HG02840 (cell line): ENCODE data around the gene RIPK1.
"Not testable (repeated sequence)": the region's sequence is repeated elsewhere in the genome, so short reads cannot be mapped to it uniquely, and the experiment has no call there.

Experiments
- ATAC-seq: cut with Tn5 transposase; IDR thresholded peaks from one replicate; pipeline ENCODE4 v1.9.1; 2021; ENCODE audit warnings: mild to moderate bottlenecking, moderate library complexity, moderate number of reproducible peaks; ENCODE audit not compliant: unreplicated experiment, low FRiP score

RIPK1 gene

GRCh38 chr6:3045369-3045768 is 22.9 kb upstream of the RIPK1 start:
- no peak for ATAC-seq

GRCh38 chr6:3045777-3046176 is 22.5 kb upstream of the RIPK1 start:
- no peak for ATAC-seq

DNA sequence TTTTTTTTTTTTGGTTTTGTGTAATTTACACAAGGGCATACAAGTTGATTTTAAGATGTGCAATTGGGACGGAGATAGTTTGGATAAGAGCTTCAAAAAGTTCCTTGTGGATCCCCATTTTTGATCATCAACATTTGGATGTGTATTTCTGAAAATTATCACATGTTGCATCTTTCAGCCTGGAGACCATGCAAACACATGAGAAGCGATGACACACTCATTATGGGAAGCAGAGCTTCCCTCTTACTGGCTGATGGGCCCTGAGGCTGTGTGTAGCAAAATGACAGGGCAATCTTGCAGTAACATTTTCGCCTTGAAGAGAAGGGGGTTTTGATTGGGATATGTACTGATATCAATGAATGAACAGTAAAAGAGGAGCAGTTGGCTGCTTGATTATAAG is 22.0 kb upstream of the RIPK1 start:
- ATAC-seq, result no peak

- ATAC-seq, result not testable (repeated sequence)
These were observed 20.3 kb upstream of the RIPK1 start for GRCh38 chr6:3048009-3048408.

GRCh38 chr6:3052481-3053230 is 15.6 kb upstream of the RIPK1 start:
- no peak for ATAC-seq

DNA sequence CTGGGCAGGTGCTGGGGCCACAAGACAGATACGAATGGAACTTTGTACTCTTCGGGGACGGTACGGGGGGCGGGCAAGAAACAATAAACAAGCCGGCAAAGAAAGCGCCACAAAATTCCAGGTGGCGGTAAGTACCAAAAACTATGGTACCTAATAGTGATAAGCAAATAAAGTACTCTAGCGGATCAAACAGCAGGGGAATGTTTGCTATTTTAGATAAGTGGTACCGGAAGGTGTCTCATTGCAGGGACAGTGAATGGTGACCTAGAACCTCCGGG is 15.1 kb upstream of the RIPK1 start:
- no peak for ATAC-seq

DNA sequence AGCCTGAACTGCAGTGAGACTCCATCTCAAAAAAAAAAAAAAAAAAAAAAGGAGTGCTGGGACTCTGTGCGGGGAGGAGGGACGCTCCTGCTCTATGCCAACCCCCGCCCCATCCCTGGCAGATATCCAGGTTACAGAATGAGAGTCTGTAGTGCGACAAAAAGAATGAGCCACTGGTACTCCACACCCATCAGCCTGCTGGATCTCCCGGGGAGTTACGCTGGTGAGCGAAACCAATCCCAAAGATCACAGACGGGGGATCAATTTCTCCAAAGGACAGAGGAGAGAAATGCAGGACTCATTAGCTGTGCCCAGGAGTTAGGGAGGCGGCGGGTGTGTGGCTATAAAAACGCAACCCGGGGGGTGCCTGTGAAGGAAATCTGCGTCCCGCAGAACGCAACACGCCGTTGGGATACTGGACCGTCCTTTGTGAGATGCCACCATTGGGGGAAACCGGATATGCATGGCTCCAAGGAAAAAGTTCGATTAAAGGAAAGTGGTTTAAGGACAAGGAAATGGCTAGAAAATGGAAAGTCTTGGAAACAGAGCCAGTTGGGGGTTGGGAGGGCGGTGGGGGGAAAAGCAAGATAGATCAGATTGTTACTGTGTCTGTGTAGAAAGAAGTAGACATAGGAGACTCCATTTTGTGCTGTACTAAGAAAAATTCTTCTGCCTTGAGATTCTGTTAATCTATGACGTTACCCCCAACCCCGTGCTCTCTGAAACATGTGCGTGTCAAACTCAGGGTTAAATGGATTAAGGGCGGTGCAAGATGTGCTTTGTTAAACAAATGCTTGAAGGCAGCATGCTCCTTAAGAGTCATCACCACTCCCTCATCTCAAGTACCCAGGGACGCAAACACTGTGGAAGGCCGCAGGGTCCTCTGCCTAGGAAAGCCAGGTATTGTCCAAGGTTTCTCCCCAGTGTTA is 13.8 kb upstream of the RIPK1 start:
- not testable (repeated sequence) for ATAC-seq

- ATAC-seq, result not testable (repeated sequence)
These were observed 13.2 kb upstream of the RIPK1 start for GRCh38 chr6:3055158-3055499.

- ATAC-seq, result no peak
These were observed 11.1 kb upstream of the RIPK1 start for GRCh38 chr6:3057063-3057770.

- no peak for ATAC-seq
These were observed 9.3 kb upstream of the RIPK1 start for GRCh38 chr6:3058957-3059356.

DNA sequence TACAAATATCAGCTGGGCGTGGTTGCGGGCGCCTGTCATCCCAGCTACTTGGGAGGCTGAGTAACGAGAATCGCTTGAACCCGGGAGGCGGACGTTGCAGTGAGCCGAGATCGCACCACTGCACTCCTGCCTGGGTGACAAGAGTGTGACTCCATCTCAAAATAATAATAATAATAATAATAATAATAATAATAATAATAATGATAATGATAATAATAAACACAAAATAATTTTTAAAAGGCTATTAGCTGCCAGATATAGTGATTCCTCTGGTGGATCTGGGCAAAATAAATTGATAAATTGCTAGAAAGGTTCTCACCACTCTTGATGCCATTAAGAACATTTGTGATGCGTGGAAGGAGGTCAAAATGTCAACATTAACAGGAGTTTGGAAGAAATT is 8.2 kb upstream of the RIPK1 start:
- ATAC-seq, result not testable (repeated sequence)

DNA sequence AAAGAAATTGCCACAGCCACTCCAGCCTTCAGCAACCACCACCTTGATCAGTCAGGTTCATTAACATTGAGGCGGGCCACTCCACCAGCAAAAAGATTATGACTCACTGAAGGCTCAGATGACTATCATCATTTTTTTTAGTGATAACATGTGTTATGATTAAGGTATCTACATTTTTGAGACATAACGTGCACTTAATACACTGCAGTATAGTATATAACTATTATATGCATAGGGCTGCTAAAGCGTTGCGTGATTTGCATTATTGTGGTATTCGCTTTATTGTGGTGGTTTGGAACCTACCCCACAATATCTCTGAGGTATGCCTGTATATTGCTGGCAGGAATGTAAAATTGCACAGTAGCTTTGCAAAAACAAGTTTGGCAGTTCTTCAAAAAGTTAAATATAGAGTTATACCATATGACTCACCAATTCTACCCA is 6.8 kb upstream of the RIPK1 start:
- ATAC-seq, result no peak

- not testable (repeated sequence) for ATAC-seq
These were observed 5.0 kb upstream of the RIPK1 start for GRCh38 chr6:3063340-3063732.

DNA sequence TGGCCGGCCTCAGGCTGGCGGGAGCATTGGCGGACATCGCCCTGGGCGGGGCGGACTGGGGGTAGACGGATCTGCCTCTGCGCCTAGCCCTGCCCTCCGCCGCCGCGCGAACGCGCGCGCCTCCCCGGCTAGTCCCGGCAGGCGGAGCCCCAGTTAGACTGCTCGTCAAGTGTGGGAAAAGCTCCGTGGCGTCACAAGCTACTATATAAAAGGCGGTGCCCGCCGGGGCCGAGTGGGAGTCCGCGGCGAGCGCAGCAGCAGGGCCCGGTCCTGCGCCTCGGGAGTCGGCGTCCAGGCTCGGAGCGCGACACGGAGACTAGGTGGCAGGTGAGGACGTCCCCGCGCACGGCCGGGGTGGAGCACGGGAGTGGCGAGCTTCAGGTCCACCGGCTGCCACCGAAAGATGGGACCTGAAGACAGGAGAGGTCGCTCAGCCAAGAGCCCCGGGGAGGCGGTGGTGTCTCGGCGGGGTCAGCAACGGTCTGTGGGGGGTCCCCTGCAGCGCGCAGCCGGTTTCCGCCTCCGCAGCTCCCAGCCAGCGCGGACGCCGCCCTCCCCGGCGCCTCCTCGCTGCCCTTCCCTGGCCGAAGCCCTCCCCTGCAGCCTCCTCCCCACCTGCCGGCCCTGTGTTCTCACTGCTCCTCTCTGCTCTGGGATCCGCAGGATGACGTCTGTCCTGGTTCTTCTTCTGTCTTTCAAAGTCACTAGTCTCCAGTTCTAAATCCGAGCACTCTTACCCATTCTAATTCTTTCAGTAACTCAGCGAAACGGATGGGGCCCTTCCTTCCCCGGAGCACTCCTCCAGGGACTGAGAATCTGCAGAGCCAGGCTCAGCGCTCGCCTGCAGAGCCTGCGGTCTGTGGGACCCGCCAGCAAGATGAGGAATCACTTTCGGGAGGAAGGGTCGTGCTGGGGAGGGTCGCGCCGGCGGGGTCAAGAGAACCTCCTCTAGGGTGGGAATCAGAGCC is 4.3 kb upstream of the RIPK1 start:
- peak; percentile 61 for ATAC-seq

- ATAC-seq, result no peak
These were observed 3.3 kb downstream of the RIPK1 start for GRCh38 chr6:3071568-3071967.

DNA sequence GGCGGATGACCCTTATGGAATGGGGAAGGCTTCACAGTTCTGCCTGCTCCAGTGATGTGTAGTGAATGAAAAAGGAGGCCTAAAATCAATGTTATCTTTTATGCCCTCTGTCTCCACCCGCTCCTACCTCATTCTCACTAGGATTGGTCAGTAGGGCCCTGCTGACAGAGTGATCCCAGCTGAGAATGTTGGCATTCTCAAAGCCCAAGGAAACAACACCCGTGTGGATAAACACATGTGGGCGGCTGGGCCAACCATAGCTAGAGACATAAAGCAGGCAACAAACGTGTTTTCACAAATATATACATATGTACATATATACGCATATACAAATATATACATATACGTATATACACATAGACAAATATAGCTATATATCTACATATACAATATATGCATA is 4.5 kb downstream of the RIPK1 start:
- ATAC-seq, result no peak

- ATAC-seq, result no peak
These were observed 5.1 kb downstream of the RIPK1 start for GRCh38 chr6:3073382-3073781.

DNA sequence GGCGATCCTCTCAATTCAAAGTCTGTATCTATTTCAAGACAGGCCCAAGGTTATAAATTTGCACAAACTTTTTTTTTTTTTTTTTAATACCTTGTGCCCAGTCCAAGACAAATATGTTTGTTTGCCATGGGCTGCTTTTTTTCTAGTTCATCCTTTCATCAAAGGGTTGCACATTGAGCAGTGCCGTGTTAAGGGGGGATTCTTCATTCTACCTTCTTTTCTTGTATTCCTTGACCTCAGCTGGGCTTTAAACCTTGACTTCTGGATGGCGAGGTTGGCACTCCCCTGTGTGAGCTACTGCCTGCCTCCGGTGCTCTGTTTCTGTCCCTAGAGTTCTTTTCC is 7.4 kb downstream of the RIPK1 start:
- no peak for ATAC-seq

GRCh38 chr6:3076320-3076719 is 8.0 kb downstream of the RIPK1 start:
- ATAC-seq, result no peak

DNA sequence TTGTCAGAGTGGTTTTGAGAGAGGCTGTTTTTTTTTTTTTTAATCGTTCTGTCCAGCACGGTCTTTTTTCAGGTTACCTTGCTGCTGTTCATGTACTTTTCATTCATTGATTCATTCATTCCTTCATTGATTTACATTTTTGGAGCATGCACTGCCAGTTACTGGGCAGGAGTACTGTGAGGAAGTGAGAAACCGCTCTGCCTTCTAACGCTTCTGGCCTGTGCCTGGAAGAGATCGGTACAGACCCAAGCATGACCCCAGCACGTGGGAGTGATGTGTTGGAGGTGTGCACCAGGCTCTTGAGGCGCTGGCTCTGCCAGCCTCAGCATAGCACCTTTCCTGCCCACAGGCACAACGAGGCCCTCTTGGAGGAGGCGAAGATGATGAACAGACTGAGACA is 9.1 kb downstream of the RIPK1 start:
- ATAC-seq, result no peak
